ENCODE data around the gene USP6. TPM values are rescaled to one million over a fixed set of nuclear protein-coding genes. Genes with fewer than 3 reads are reported as not detected.
"Not testable (repeated sequence)": the region's sequence is repeated elsewhere in the genome, so short reads cannot be mapped to it uniquely, and the experiment has no call there.

The USP6 gene
- total and polyA plus RNA-seq, 2 of the 13 experiments (the other 11 are each of a cell fraction or from before 2014, with no cell fraction given) = 0.04 TPM; not detected in 1

GRCh38 chr17:5077275-5077674 is 38.6 kb upstream of the USP6 start:
- H3K4me2 ChIP-seq (ENCODE audit: low read depth, low read length); FAIRE-seq; H3K27me3 ChIP-seq (ENCODE audit: control insufficient read depth in 1 of 2, insufficient read depth in 2 of 2, low read length in 2 of 2); H3K9ac ChIP-seq (ENCODE audit: insufficient read depth, low read depth, low read length); in situ Hi-C loops (cut with HindIII; ENCODE audit: extremely low pct_ligation_motif_present, low pct_unique_long_range_greater_than_20kb); H3K4me1 ChIP-seq (ENCODE audit: insufficient read depth, low read length); H3K79me2 ChIP-seq (ENCODE audit: insufficient read depth, low read length); DNase-seq (ENCODE audit: low spot score); BruUV-seq (replicated peaks); intact Hi-C loops (cut with micrococcal nuclease; ENCODE audit: unreplicated experiment); H2AFZ ChIP-seq (ENCODE audit: low read length); H3K27ac ChIP-seq (ENCODE audit: extremely low read length, insufficient read depth, low read length); H3K36me3 ChIP-seq (replicated peaks in 1 of 2; ENCODE audit: control insufficient read depth in 1 of 2, insufficient read depth in 2 of 2, low read length in 2 of 2); POLR2A ChIA-PET; H3K9me3 ChIP-seq (ENCODE audit: low read length); H4K20me1 ChIP-seq (ENCODE audit: insufficient read depth, low read length); CTCF ChIA-PET (ENCODE audit: low intra/inter-chr PET ratio, low total read pairs); ATAC-seq; H3K4me3 ChIP-seq (replicated peaks in 1 of 3; ENCODE audit: insufficient read depth in 1 of 3, low read depth in 2 of 3, low read length in 3 of 3): not testable (repeated sequence)
- WGBS (ENCODE audit: low lambda C conversion rate) = 91% methylated on average over 24 of the region's 24 CpGs

GRCh38 chr17:5077781-5078105 is 38.1 kb upstream of the USP6 start:
- H3K9me3 ChIP-seq (ENCODE audit: low read length) = no peaks in the 10 kb centered on the region
- no peaks in the 10 kb centered on the region; a peak in 1 of 5 replicates for H3K27me3 ChIP-seq (ENCODE audit: control insufficient read depth in 1 of 2, insufficient read depth in 2 of 2, low read length in 2 of 2)
- TF ChIP-seq ZNF83 (CRISPR knock-in tag; IDR thresholded peaks at IDR 0.05; ENCODE audit: borderline replicate concordance) (no peak), ZNF562 (CRISPR knock-in tag; IDR thresholded peaks at IDR 0.05; ENCODE audit: borderline replicate concordance) (no peak), ZNF761 (CRISPR knock-in tag; conservative IDR thresholded peaks at IDR 0.05) (no peak), ZNF510 (CRISPR knock-in tag; IDR thresholded peaks at IDR 0.05; ENCODE audit: low read depth) (no peak), TMF1 (CRISPR knock-in tag; IDR thresholded peaks at IDR 0.05; ENCODE audit: low read depth) (no peak), ZSCAN20 (CRISPR knock-in tag; IDR thresholded peaks at IDR 0.05; ENCODE audit: borderline replicate concordance) (no peak), KLF15 (CRISPR knock-in tag; IDR thresholded peaks at IDR 0.05; ENCODE audit: borderline replicate concordance) (no peak), KDM3A (CRISPR knock-in tag; IDR thresholded peaks at IDR 0.05; ENCODE audit: low read depth) (no peak), MAZ (IDR thresholded peaks at IDR 0.05; ENCODE audit: borderline replicate concordance, low read depth, low read length) (no peak), MAZ (CRISPR knock-in tag; IDR thresholded peaks at IDR 0.05; ENCODE audit: low read depth) (no peak), PPARG (CRISPR knock-in tag; conservative IDR thresholded peaks at IDR 0.05) (no peak), ZNF782 (CRISPR knock-in tag; IDR thresholded peaks at IDR 0.05; ENCODE audit: borderline replicate concordance) (no peak), SOX5 (CRISPR knock-in tag; IDR thresholded peaks at IDR 0.05; ENCODE audit: borderline replicate concordance) (no peak)
- no peaks in the 10 kb centered on the region for H3K79me2 ChIP-seq (ENCODE audit: insufficient read depth, low read length)
- POLR2A ChIA-PET = no interaction called here
- no peak overlapping the region for H3K4me3 ChIP-seq (replicated peaks in 1 of 3; ENCODE audit: insufficient read depth in 1 of 3, low read depth in 2 of 3, low read length in 3 of 3)
- WGBS (ENCODE audit: low lambda C conversion rate) = 86% methylated on average over 14 of the region's 14 CpGs
- H4K20me1 ChIP-seq (ENCODE audit: insufficient read depth, low read length) = no peaks in the 10 kb centered on the region
- no TSS peak for BruUV-seq (replicated peaks)
- ATAC-seq = no peak
- no peaks in the 10 kb centered on the region for H3K36me3 ChIP-seq (replicated peaks in 1 of 2; ENCODE audit: control insufficient read depth in 1 of 2, insufficient read depth in 2 of 2, low read length in 2 of 2)
- in situ Hi-C loops (cut with HindIII; ENCODE audit: extremely low pct_ligation_motif_present, low pct_unique_long_range_greater_than_20kb) (no loop called here), intact Hi-C loops (cut with micrococcal nuclease; ENCODE audit: unreplicated experiment) (no loop called here)
- H2AFZ ChIP-seq (ENCODE audit: low read length) = no peak overlapping the region
- FAIRE-seq = no peak
- no peak for DNase-seq (ENCODE audit: low spot score)
- H3K4me1 ChIP-seq (ENCODE audit: insufficient read depth, low read length) = peaks cover 9% of the 10 kb centered on the region
- no peak overlapping the region for H3K9ac ChIP-seq (ENCODE audit: insufficient read depth, low read depth, low read length)
- no peak overlapping the region for H3K27ac ChIP-seq (ENCODE audit: extremely low read length, insufficient read depth, low read length)
- H3K4me2 ChIP-seq (ENCODE audit: low read depth, low read length) = no peak overlapping the region
- CTCF ChIA-PET (ENCODE audit: low intra/inter-chr PET ratio, low total read pairs) = no interaction called here

All from HepG2 (cell line).